K562 (cell line): Measurements from ENCODE around the gene CYYR1.

Source experiments
- EP300 ChIP-seq: IDR thresholded peaks from 2 replicates; pipeline ENCODE4 v1.6.1; 2012; ENCODE audit warnings: low read length, improper control_type of control experiment
- EZH2 ChIP-seq: IDR thresholded peaks from 2 replicates; pipeline ENCODE4 v1.6.1; 2012; ENCODE audit warnings: low read depth, mild to moderate bottlenecking, inconsistent platforms, low read length, borderline replicate concordance
- MTA2 ChIP-seq: fragments of 450-650 bp; IDR thresholded peaks from 2 replicates; pipeline ENCODE4 v1.6.1; 2016; ENCODE audit warnings: low read depth
- NR4A1 ChIP-seq, 2 experiments: fragments of 250-450 bp in 1 of 2; fragments of 450-650 bp in 1 of 2; sonication (Bioruptor Pico) in 1 of 2; IDR thresholded peaks; 2 replicates each; pipeline versions ENCODE4 v1.4.0 to v1.6.1; 2016 to 2020; ENCODE audit warnings: mild to moderate bottlenecking in 2 of 2, missing compliant biosample characterization in 1 of 2, missing genetic modification characterization in 1 of 2, moderate library complexity in 1 of 2
- POLR2AphosphoS5 ChIP-seq: IDR thresholded peaks from 2 replicates; pipeline ENCODE4 v1.6.1; 2011; ENCODE audit warnings: mild to moderate bottlenecking, low read depth, low read length, moderate library complexity; ENCODE audit not compliant: control insufficient read depth, insufficient read depth
- ZNF253 ChIP-seq: fragments of 250-450 bp; sonication (Bioruptor Pico); conservative IDR thresholded peaks from 2 replicates; pipeline ENCODE4 v1.6.1; 2021; ENCODE audit warnings: mild to moderate bottlenecking

DNA sequence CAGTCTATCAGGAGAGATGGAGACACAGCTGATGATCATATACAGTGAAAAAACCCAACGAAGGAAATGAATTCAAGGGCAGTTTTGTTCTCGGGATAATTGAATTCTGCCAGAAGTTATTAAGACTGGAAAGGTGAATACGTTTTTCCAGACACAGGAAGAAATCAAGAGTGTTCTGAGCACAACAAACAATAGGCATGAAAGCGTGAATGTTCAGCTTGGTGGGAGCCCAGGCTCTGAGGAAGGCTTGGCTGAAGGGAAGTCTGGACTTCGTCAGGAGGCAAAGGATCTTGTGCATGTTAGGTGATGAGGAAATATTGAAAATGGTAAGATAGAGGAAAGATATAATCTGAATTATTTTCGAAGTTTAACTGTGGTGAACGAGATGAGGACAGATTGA lies 50.4 kb downstream of the CYYR1 start:
- TF ChIP-seq MTA2 (no peak), ZNF253 (CRISPR knock-in tag) (no peak), POLR2AphosphoS5 (no peak), EP300 (no peak), NR4A1 (CRISPR knock-in tag; IDR thresholded peaks at IDR 0.05) (no peak), NR4A1 (tag; IDR thresholded peaks at IDR 0.05) (no peak), EZH2 (no peak)
